HepG2 (cell line): Measurements from ENCODE around the gene BICDL2. TPM values are rescaled to one million over a fixed set of nuclear protein-coding genes. Genes with fewer than 3 reads are reported as not detected.

Experiments
- ARID2 ChIP-seq: sonication (generic); formaldehyde crosslinking; IDR thresholded peaks from 2 replicates; pipeline ENCODE4 v1.8.1; 2022; ENCODE audit warnings: mild to moderate bottlenecking, missing genetic modification reagents, borderline replicate concordance
- ARNTL ChIP-seq: sonication (generic); formaldehyde crosslinking; IDR thresholded peaks from 2 replicates; pipeline ENCODE4 v1.4.0; 2020; ENCODE audit warnings: mild to moderate bottlenecking, missing genetic modification reagents
- ATF2 ChIP-seq: sonication (generic); formaldehyde crosslinking; IDR thresholded peaks from 2 replicates; pipeline ENCODE4 v1.4.0; 2020; ENCODE audit warnings: missing genetic modification reagents
- ELF1 ChIP-seq: sonication (generic); formaldehyde crosslinking; IDR thresholded peaks from 2 replicates; pipeline ENCODE4 v1.4.0; 2020; ENCODE audit warnings: missing genetic modification reagents
- ELF3 ChIP-seq: IDR thresholded peaks from 2 replicates; pipeline ENCODE4 v1.6.1; 2016; ENCODE audit warnings: missing genetic modification reagents, missing compliant biosample characterization
- HMG20B ChIP-seq: conservative IDR thresholded peaks from 2 replicates; pipeline ENCODE4 v1.6.1; 2016; ENCODE audit warnings: missing genetic modification reagents, missing compliant biosample characterization
- HNRNPK ChIP-seq: fragments of 200-400 bp; formaldehyde crosslinking; IDR thresholded peaks from 2 replicates; pipeline ENCODE4 v1.6.1; 2018; ENCODE audit warnings: low read length, low read depth, moderate library complexity, mild to moderate bottlenecking; ENCODE audit not compliant: poor library complexity, severe bottlenecking
- KDM5B ChIP-seq: sonication (generic); formaldehyde crosslinking; IDR thresholded peaks from 2 replicates; pipeline ENCODE4 v1.4.0; 2020; ENCODE audit warnings: missing genetic modification reagents, mild to moderate bottlenecking, borderline replicate concordance
- KLF12 ChIP-seq: sonication (generic); formaldehyde crosslinking; IDR thresholded peaks from 2 replicates; pipeline ENCODE4 v1.4.0; 2020; ENCODE audit warnings: missing genetic modification reagents, borderline replicate concordance
- MAX ChIP-seq: IDR thresholded peaks from 2 replicates; pipeline ENCODE4 v1.6.1; 2012; ENCODE audit warnings: inconsistent platforms
- MXD3 ChIP-seq: IDR thresholded peaks from 2 replicates; pipeline ENCODE4 v1.6.1; 2016; ENCODE audit warnings: mild to moderate bottlenecking, missing biosample characterization, missing genetic modification reagents
- PITX1 ChIP-seq: sonication (generic); formaldehyde crosslinking; IDR thresholded peaks from 2 replicates; pipeline ENCODE4 v1.5.1; 2020; ENCODE audit warnings: mild to moderate bottlenecking, missing genetic modification reagents
- RELA ChIP-seq: sonication (generic); formaldehyde crosslinking; IDR thresholded peaks from 2 replicates; pipeline ENCODE4 v1.4.0; 2020; ENCODE audit warnings: missing genetic modification reagents
- REPIN1 ChIP-seq: sonication (generic); formaldehyde crosslinking; IDR thresholded peaks from 2 replicates; pipeline ENCODE4 v1.8.0; 2022; ENCODE audit warnings: missing genetic modification reagents, low read depth, mild to moderate bottlenecking, borderline replicate concordance
- SOX6 ChIP-seq, 2 experiments: fragments of 450-650 bp in 1 of 2; sonication (generic) in 1 of 2; formaldehyde crosslinking in 1 of 2; IDR thresholded peaks; 2 replicates each; pipeline versions ENCODE4 v1.4.0 to v1.6.1; 2017 to 2020; ENCODE audit warnings: antibody characterized with exemption in 1 of 2, mild to moderate bottlenecking in 1 of 2, missing genetic modification reagents in 1 of 2
- SP4 ChIP-seq: sonication (generic); formaldehyde crosslinking; IDR thresholded peaks from 2 replicates; pipeline ENCODE4 v1.8.1; 2023; ENCODE audit warnings: mild to moderate bottlenecking, missing genetic modification reagents
- TSC22D2 ChIP-seq: sonication (generic); formaldehyde crosslinking; IDR thresholded peaks from 2 replicates; pipeline ENCODE4 v1.5.1; 2020; ENCODE audit warnings: missing genetic modification reagents, mild to moderate bottlenecking, borderline replicate concordance
- UBTF ChIP-seq: sonication (generic); formaldehyde crosslinking; IDR thresholded peaks from 2 replicates; pipeline ENCODE4 v1.4.0; 2020; ENCODE audit warnings: mild to moderate bottlenecking, missing genetic modification reagents
- ZNF207 ChIP-seq: fragments of 450-650 bp; IDR thresholded peaks from 2 replicates; pipeline ENCODE4 v1.6.1; 2016; ENCODE audit warnings: antibody characterized with exemption, borderline replicate concordance
- ZNF335 ChIP-seq: sonication (generic); formaldehyde crosslinking; IDR thresholded peaks from 2 replicates; pipeline ENCODE4 v1.4.0; 2020; ENCODE audit warnings: missing genetic modification reagents
- ZNF362 ChIP-seq: sonication (generic); formaldehyde crosslinking; IDR thresholded peaks from 2 replicates; pipeline ENCODE4 v1.4.0; 2020; ENCODE audit warnings: missing genetic modification reagents, mild to moderate bottlenecking, borderline replicate concordance
- ZNF451 ChIP-seq: sonication (generic); formaldehyde crosslinking; IDR thresholded peaks from 2 replicates; pipeline ENCODE4 v1.5.0; 2020; ENCODE audit warnings: mild to moderate bottlenecking, missing genetic modification reagents
- ZNF572 ChIP-seq: sonication (generic); formaldehyde crosslinking; IDR thresholded peaks from 2 replicates; pipeline ENCODE4 v1.5.1; 2020; ENCODE audit warnings: mild to moderate bottlenecking, missing genetic modification reagents
- ZNF598 ChIP-seq: sonication (generic); formaldehyde crosslinking; IDR thresholded peaks from 2 replicates; pipeline ENCODE4 v1.5.1; 2020; ENCODE audit warnings: mild to moderate bottlenecking, missing genetic modification reagents, borderline replicate concordance
- polyA plus RNA-seq, 8 experiments: library from polyadenylated mRNA; depleted of rRNA in 3 of 8; stranded (reverse) in 7 of 8; unstranded in 1 of 8; fragments of >200 nt; fragmentation: Illumina TruSeq in 4 of 8; extraction: Trizol in 4 of 8; gene quantifications; 2 replicates each; pipeline versions ENCODE4 v1.2.1 to v1.2.3, GENCODE V29; 2011 to 2016; ENCODE audit warnings: low read depth in 4 of 8, missing spikeins in 1 of 8, mixed read lengths in 1 of 8; ENCODE audit not compliant: insufficient read depth in 1 of 8
- total RNA-seq, 5 experiments: library from RNA; depleted of rRNA; stranded (reverse); fragments of >200 nt; fragmentation: Illumina TruSeq; extraction: Trizol; gene quantifications; 2 replicates each; pipeline ENCODE4 v1.2.3, GENCODE V29; 2016; ENCODE audit warnings: low read depth in 1 of 5

Gene BICDL2
- total and polyA plus RNA-seq, 2 of the 13 experiments (the other 11 are each of a cell fraction or from before 2014, with no cell fraction given), result 0.12 TPM; not detected in 1

- TF ChIP-seq PITX1 (CRISPR knock-in tag), result peak; percentile 50; the same call in 1 of the 2 replicates
- peak; percentile 47; the same call in 1 of the 2 replicates for TF ChIP-seq KDM5B (CRISPR knock-in tag)
- TF ChIP-seq KLF12 (CRISPR knock-in tag), result peak; percentile 69; the same call in 1 of the 2 replicates
- TF ChIP-seq ZNF207, result no peak
- TF ChIP-seq ELF3 (CRISPR knock-in tag), result no peak
- TF ChIP-seq RELA, result peak; percentile 49; the same call in 1 of the 2 replicates
- TF ChIP-seq MXD3 (CRISPR knock-in tag), result 0 out of 2 replicates have a peak, but pooled peaks have one; percentile 43
- TF ChIP-seq TSC22D2 (CRISPR knock-in tag), result peak; percentile 87; the same call in 1 of the 2 replicates
- peak; percentile 68 for TF ChIP-seq ATF2 (CRISPR knock-in tag)
- no peak for TF ChIP-seq SOX6 (IDR thresholded peaks at IDR 0.05)
- TF ChIP-seq SOX6 (CRISPR knock-in tag; IDR thresholded peaks at IDR 0.05), result peak; percentile 41; the same call in 1 of the 2 replicates
- TF ChIP-seq ELF1 (CRISPR knock-in tag), result peak; percentile 48; the same call in 1 of the 2 replicates
- 0 out of 2 replicates have a peak, but pooled peaks have one; percentile 46 for TF ChIP-seq ARNTL (CRISPR knock-in tag)
- peak; percentile 44; the same call in 1 of the 2 replicates for TF ChIP-seq ZNF598 (CRISPR knock-in tag)
- peak; percentile 25; the same call in 1 of the 2 replicates for TF ChIP-seq ZNF451 (CRISPR knock-in tag)
- peak; percentile 60; the same call in 1 of the 2 replicates for TF ChIP-seq REPIN1 (CRISPR knock-in tag)
- TF ChIP-seq UBTF (CRISPR knock-in tag), result peak; percentile 45
- TF ChIP-seq HNRNPK, result no peak
- peak; percentile 84 for TF ChIP-seq SP4 (CRISPR knock-in tag)
- no peak for TF ChIP-seq ZNF572 (CRISPR knock-in tag)
- no peak for TF ChIP-seq ARID2 (CRISPR knock-in tag)
- TF ChIP-seq MAX, result peak; percentile 79
- peak; percentile 91 for TF ChIP-seq HMG20B (CRISPR knock-in tag)
- 0 out of 2 replicates have a peak, but pooled peaks have one; percentile 29 for TF ChIP-seq ZNF335 (CRISPR knock-in tag)
- TF ChIP-seq ZNF362 (CRISPR knock-in tag), result peak; percentile 95
Observed at GRCh38 chr16:3003582-3004270, 33.0 kb downstream of the BICDL2 start (continued).
